Measurements from ENCODE around the gene TUBA4B.

DNA sequence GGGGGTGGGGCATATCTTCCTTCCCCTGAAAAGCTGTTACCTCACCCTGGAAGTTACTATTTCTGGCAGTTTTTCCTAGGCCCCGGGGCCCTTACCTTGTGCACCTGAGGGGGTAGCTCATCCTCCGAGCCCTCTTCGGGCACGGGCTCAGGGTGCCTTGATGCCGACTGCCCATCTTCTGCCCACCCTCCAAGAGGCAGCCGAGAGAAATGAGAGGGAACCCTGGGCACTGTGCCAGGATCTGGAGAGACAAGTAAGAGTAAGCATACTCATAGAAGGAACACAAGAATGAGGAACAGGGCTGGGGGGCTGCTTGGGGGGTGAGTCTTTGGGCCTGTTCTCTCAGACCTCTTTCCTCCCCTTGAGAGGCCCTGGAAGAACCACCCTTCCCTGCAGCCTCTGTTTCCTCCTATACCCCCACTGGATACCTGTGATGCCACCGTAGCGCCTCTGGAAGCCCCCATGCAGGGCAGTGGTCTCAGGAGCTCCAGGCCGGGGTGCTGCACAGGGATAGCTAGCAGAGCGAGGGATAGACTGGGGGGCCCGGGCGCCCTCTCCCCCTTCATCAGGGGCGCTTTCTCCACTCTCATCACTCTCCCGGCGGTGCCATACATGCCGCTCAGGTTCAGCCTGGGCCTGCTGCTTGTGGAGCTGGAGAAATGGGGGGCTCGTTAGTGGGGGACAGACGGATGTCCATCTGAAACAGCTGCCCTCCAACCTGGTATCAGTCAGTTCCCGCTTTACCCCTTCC, 32.2 kb upstream of the TUBA4B start:
- no peak for TF ChIP-seq EP300 (IDR thresholded peaks at IDR 0.05)
- TF ChIP-seq, protein P1, sequence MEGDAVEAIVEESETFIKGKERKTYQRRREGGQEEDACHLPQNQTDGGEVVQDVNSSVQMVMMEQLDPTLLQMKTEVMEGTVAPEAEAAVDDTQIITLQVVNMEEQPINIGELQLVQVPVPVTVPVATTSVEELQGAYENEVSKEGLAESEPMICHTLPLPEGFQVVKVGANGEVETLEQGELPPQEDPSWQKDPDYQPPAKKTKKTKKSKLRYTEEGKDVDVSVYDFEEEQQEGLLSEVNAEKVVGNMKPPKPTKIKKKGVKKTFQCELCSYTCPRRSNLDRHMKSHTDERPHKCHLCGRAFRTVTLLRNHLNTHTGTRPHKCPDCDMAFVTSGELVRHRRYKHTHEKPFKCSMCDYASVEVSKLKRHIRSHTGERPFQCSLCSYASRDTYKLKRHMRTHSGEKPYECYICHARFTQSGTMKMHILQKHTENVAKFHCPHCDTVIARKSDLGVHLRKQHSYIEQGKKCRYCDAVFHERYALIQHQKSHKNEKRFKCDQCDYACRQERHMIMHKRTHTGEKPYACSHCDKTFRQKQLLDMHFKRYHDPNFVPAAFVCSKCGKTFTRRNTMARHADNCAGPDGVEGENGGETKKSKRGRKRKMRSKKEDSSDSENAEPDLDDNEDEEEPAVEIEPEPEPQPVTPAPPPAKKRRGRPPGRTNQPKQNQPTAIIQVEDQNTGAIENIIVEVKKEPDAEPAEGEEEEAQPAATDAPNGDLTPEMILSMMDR (IDR thresholded peaks at IDR 0.05) = no peak

All from tibial nerve (tissue), 4 donors.